Measurements from ENCODE around the gene HAGH.

GRCh38 chr16:1822801-1823200 lies 3.8 kb downstream of the HAGH start:
- TF ChIP-seq EZH2phosphoT487 (IDR thresholded peaks at IDR 0.05; ENCODE audit: low read length) (no peak), CTCF (IDR thresholded peaks at IDR 0.05; ENCODE audit: low read length) (no peak), EZH2 (optimal IDR thresholded peaks at IDR 0.05; ENCODE audit: low read depth, low read length) (no peak)
